ENCODE measurements around the gene PSEN2. TPM values are rescaled to one million over a fixed set of nuclear protein-coding genes. Genes with fewer than 3 reads are reported as not detected.

Gene PSEN2
- total RNA-seq, result 10 to 100 TPM; 24.8 to 41.4 (median 34.1) TPM

GRCh38 chr1:226870401-226871279, at the start of gene PSEN2:
PSEN2 (plus strand) TSS chr1:226870616; CDS start chr1:226881908, 11,292 bp downstream.
- peak; percentile 71 to 88 for ATAC-seq
- in situ Hi-C loops (cut with MboI; ENCODE audit: low sequenced_read_pairs in 4 of 4) (no loop called here), intact Hi-C loops (cut with DNase I; ENCODE audit: low total_unique reads) (loop anchor here (2.0 to 5.0 kb wide), 2 partner anchors 50 to 107 kb away; no protein-coding TSS in a partner anchor)
- peak; percentile 55 to 77 for DNase-seq
- H3K36me3 ChIP-seq, result no peaks in the 10 kb centered on the region
- peak within 1 kb of the TSS; percentile 71 to 94 (median 90) for H3K27ac ChIP-seq
- no peaks in the 10 kb centered on the region for H3K27me3 ChIP-seq
- TF ChIP-seq CTCF (IDR thresholded peaks at IDR 0.05 in 4 of 5, conservative IDR thresholded peaks at IDR 0.05 in 1 of 5) (peak in 3 of 5 experiments; percentile 16 to 42 (median 35)), POLR2A (IDR thresholded peaks at IDR 0.05) (peak; percentile 69 to 70)
- H3K4me3 ChIP-seq, result peak within 1 kb of the TSS; percentile 72 to 91 (median 88)
- peaks cover 32 to 36% of the 10 kb centered on the region in 2 donors for H3K4me1 ChIP-seq
- H3K9me3 ChIP-seq, result no peaks in the 10 kb centered on the region

GRCh38 chr1:226820941-226821718, 49.3 kb upstream of the PSEN2 start:
- ATAC-seq (peak; percentile 94 to 99), DNase-seq (peak; percentile 86 to 87)
- in situ Hi-C loops (cut with MboI; ENCODE audit: low sequenced_read_pairs in 4 of 4), result loop anchor here in 2 of 4 donors (10.0 kb wide), 1 partner anchor 86 kb away; the partner anchor contains the start of gene ITPKB (in 2 of the 2)
- H3K27ac ChIP-seq, result peak overlapping the region; percentile 72 to 82 (median 76)
- H3K4me3 ChIP-seq, result no peak overlapping the region
- H3K36me3 ChIP-seq, result no peaks in the 10 kb centered on the region
- TF ChIP-seq CTCF (IDR thresholded peaks at IDR 0.05 in 4 of 5, conservative IDR thresholded peaks at IDR 0.05 in 1 of 5), result no peak
- peak in 1 of 2 donors; percentile 30 for TF ChIP-seq POLR2A (IDR thresholded peaks at IDR 0.05)
- peaks cover 11 to 26% of the 10 kb centered on the region in 2 donors for H3K4me1 ChIP-seq
- no peaks in the 10 kb centered on the region for H3K27me3 ChIP-seq
- intact Hi-C loops (cut with DNase I; ENCODE audit: low total_unique reads), result no loop called here
- no peaks in the 10 kb centered on the region for H3K9me3 ChIP-seq

DNA sequence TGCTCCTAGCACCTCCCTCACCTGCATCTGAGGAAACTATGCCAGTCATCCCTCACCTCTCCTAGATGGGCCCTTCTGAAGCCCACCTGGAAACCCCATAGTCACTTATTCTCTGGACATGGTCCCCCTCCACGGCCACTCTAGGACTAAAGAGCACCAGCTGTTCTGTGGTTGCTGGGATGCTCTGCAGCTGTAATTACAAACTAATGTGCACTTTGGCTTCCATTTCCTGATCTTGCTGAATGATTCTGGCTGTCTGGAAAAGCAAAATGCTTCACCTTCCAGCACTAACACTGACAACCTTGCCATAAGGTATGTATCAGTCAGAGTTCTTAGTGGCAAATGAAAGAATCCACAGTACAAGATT, 48.7 kb upstream of the PSEN2 start:
- Histone ChIP-seq H3K9me3 (no peaks in the 10 kb centered on the region), H3K27ac (peak overlapping the region; percentile 72 to 82 (median 76)), H3K4me1 (peaks cover 11 to 25% of the 10 kb centered on the region in 2 donors), H3K4me3 (no peak overlapping the region), H3K27me3 (no peaks in the 10 kb centered on the region), H3K36me3 (no peaks in the 10 kb centered on the region)
- TF ChIP-seq POLR2A (IDR thresholded peaks at IDR 0.05) (no peak), CTCF (IDR thresholded peaks at IDR 0.05 in 4 of 5, conservative IDR thresholded peaks at IDR 0.05 in 1 of 5) (no peak)
- intact Hi-C loops (cut with DNase I; ENCODE audit: low total_unique reads), result no loop called here
- in situ Hi-C loops (cut with MboI; ENCODE audit: low sequenced_read_pairs in 4 of 4), result loop anchor here in 2 of 4 donors (10.0 kb wide), 1 partner anchor 87 kb away; the partner anchor contains the start of gene ITPKB (in 2 of the 2)
- no peak for DNase-seq
- ATAC-seq, result peak in 1 of 2 donors; percentile 4

DNA sequence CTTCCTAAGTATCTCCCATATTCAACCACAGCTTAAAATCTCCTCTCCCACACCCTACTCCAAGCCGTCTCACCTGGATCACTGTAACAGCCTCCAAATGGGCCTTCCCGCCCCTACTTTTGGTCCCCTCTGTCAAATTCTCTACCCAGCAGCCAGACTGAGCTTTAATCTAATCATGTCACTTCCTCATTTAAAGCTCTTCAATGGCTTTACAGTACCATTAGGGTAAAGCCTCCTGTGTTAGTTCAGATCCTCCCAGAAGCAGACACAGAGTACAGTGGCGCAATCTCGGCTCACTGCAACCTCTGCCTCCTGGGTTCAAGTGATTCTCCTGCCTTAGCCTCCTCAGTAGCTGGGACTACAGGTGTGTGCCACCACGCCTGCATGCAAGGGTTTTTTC, 46.8 kb upstream of the PSEN2 start:
- H3K27ac ChIP-seq, result no peak overlapping the region
- DNase-seq, result no peak

More for the DNA sequence above, 46.8 kb upstream of the PSEN2 start:
- TF ChIP-seq POLR2A (IDR thresholded peaks at IDR 0.05) (no peak), CTCF (IDR thresholded peaks at IDR 0.05 in 4 of 5, conservative IDR thresholded peaks at IDR 0.05 in 1 of 5) (no peak)
- no peaks in the 10 kb centered on the region for H3K36me3 ChIP-seq
- H3K4me1 ChIP-seq, result peaks cover 25 to 37% of the 10 kb centered on the region in 2 donors
- H3K9me3 ChIP-seq, result no peaks in the 10 kb centered on the region
- intact Hi-C loops (cut with DNase I; ENCODE audit: low total_unique reads), result no loop called here
- H3K27me3 ChIP-seq, result no peaks in the 10 kb centered on the region
- in situ Hi-C loops (cut with MboI; ENCODE audit: low sequenced_read_pairs in 4 of 4), result loop anchor here in 2 of 4 donors (10.0 kb wide), 1 partner anchor 89 kb away; the partner anchor contains the start of gene ITPKB (in 2 of the 2)
- H3K4me3 ChIP-seq, result no peak overlapping the region
- ATAC-seq, result no peak

Data from gastrocnemius medialis (tissue), 4 donors.